Aorta (tissue), 5 donors: ENCODE measurements around the gene DACT2. TPM values are rescaled to one million over a fixed set of nuclear protein-coding genes. Genes with fewer than 3 reads are reported as not detected.

Experiments
- ATAC-seq: fragments of 200-7000 bp; cut with Tn5 transposase; one replicate; pipeline ENCODE4 v1.9.1; 2022; ENCODE audit warnings: moderate library complexity; ENCODE audit not compliant: low FRiP score
- DNase-seq, 2 donors: peaks; one replicate each; pipeline ENCODE4 v3.0.0-alpha.2; 2020
- H3K27ac ChIP-seq, 2 donors: one replicate each; pipeline ENCODE4 v1.5.1; 2013; ENCODE audit warnings: low read length in 2 of 2, mild to moderate bottlenecking in 2 of 2, moderate library complexity in 2 of 2, control low read depth in 1 of 2, inconsistent platforms in 1 of 2, low read depth in 1 of 2
- H3K27me3 ChIP-seq, 2 donors: one replicate each; pipeline ENCODE4 v1.6.1; 2013; ENCODE audit warnings: control low read depth in 1 of 2, low read length in 1 of 2, mild to moderate bottlenecking in 1 of 2, moderate library complexity in 1 of 2; ENCODE audit not compliant: insufficient read depth in 2 of 2, control insufficient read depth in 1 of 2
- H3K36me3 ChIP-seq, 2 donors: one replicate each; pipeline ENCODE4 v1.6.1; 2013; ENCODE audit warnings: control low read depth in 1 of 2, low read length in 1 of 2, mild to moderate bottlenecking in 1 of 2; ENCODE audit not compliant: insufficient read depth in 2 of 2, control insufficient read depth in 1 of 2
- H3K4me1 ChIP-seq, 2 donors: one replicate each; pipeline ENCODE4 v1.6.1; 2013; ENCODE audit warnings: low read length in 2 of 2, control low read depth in 1 of 2, mild to moderate bottlenecking in 1 of 2, moderate library complexity in 1 of 2; ENCODE audit not compliant: insufficient read depth in 2 of 2, control insufficient read depth in 1 of 2
- H3K4me3 ChIP-seq, 2 donors: one replicate each; pipeline ENCODE4 v1.5.1; 2013; ENCODE audit warnings: low read length in 2 of 2, control low read depth in 1 of 2, mild to moderate bottlenecking in 1 of 2
- H3K9me3 ChIP-seq: one replicate; pipeline ENCODE4 v1.6.1; 2013; ENCODE audit warnings: mild to moderate bottlenecking, low read length; ENCODE audit not compliant: control insufficient read depth
- WGBS, 2 donors: extraction: QIAGEN DNeasy Blood & Tissue Kit; methylation state at CpG; one replicate each; pipeline ENCODE4 v1.1.7; 2013; 5-methylcytosine and 5-hydroxymethylcytosine counted together
- intact Hi-C, 2 donors: fragments of 100-400 bp; cut with DNase I; formaldehyde crosslinking; loops; one replicate each; pipeline versions ENCODE4 v1.14.2 to v1.15.0; 2022
- polyA plus RNA-seq, 2 donors: library from polyadenylated mRNA; stranded (reverse); fragments of 200-250 nt; gene quantifications; one replicate each; pipeline ENCODE4 v1.2.3, GENCODE V29; 2013
- total RNA-seq, 2 donors: library from RNA; stranded (reverse); fragmentation: NEBNext Ultra II Directional; extraction: Animal tissue kit (Norgen Biotek cat#: 25700); gene quantifications; one replicate each; pipeline ENCODE4 v1.2.1, GENCODE V29; 2021
- donor health status: healthy with polysubstance abuse.
- donor health status: Bipolar disorder and iron deficiency.
- donor health status: DM: no; HTN: no; CAD: no.
- donor health status: DM: no; HTN: no; CAD: no.
- donor health status: DM: yes; HTN: yes; CAD: no.

The DACT2 gene
- total and polyA plus RNA-seq, 4 donors: 0.10 to 0.48 (median 0.13) TPM; not detected in 1

DNA sequence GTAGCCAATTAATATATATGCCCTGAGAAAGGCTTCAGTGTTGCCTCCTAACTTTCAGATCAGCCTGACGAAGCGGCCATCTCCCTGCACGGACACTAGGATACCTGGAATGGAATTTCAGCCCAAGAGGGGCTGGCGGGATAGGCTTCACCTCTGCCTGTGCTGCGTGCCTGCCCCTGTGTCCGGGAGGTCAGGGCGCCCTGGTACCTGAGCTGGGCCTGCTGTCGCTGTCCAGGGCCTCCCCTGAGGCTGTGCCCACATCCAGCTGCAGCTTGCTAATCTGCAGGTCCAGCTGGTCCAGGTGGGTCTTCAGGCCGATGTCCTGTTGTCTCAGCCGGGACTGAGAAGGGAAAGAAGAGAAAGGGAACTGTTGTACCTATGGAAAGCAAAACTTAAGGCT is 8.6 kb downstream of the DACT2 start:
- H3K27ac ChIP-seq: no peak overlapping the region
- intact Hi-C loops: no loop called here
- no peaks in the 10 kb centered on the region for H3K9me3 ChIP-seq
- DNase-seq (no peak), ATAC-seq (no peak)
- no peaks in the 10 kb centered on the region for H3K36me3 ChIP-seq
- no peaks in the 10 kb centered on the region for H3K4me1 ChIP-seq
- no peak overlapping the region for H3K4me3 ChIP-seq
- 95 to 98% methylated on average over 10 of the region's 10 CpGs for WGBS, 2 donors
- H3K27me3 ChIP-seq: no peaks in the 10 kb centered on the region

DNA sequence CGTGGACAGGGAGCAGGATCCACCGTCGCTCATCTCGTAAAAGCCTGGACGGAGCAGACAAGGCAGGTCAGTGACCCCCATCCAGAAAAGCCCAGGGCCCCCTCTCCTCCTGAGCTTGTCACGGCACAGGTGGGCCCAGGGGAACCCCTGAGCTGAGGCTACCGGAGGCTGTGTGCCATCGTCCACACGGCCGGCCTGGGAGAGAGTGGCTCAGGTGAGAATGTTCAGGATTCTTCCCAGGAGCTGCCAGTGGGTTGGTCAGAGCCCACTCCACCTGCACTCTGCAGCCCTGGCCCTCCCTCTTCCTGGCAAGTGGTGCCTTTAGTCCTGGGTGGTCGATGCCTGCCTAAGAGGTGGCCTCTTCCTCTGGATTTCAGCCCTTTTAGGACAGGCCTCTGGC is 9.2 kb downstream of the DACT2 start:
- Histone ChIP-seq H3K36me3 (no peaks in the 10 kb centered on the region), H3K27ac (no peak overlapping the region), H3K27me3 (no peaks in the 10 kb centered on the region), H3K9me3 (no peaks in the 10 kb centered on the region), H3K4me3 (no peak overlapping the region), H3K4me1 (no peaks in the 10 kb centered on the region)
- WGBS, 2 donors: 91 to 93% methylated on average over 11 of the region's 11 CpGs
- ATAC-seq (no peak), DNase-seq (no peak)
- intact Hi-C loops: no loop called here

DNA sequence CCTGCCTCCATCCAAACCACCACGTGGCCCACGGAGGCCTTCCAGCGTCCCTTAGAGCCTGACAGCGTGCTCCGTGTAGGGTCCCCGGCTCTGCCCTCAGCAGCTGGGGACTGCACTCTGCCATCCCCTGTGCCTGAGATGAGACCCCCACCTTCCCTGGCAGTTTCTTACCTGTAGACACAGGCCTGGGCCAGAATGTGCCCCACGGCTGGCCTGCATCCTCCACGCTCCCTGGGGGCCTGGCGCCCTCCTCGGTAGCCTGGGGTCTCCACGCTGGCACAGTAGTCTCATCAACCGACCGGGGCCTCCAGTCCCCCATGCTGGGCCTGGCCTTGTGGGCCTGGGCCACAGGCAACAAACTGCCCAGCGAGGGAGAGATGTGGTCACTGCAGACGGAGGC is 9.6 kb downstream of the DACT2 start:
- intact Hi-C loops: no loop called here
- DNase-seq (no peak), ATAC-seq (no peak)
- Histone ChIP-seq H3K27ac (no peak overlapping the region), H3K4me1 (no peaks in the 10 kb centered on the region), H3K36me3 (no peaks in the 10 kb centered on the region), H3K27me3 (no peaks in the 10 kb centered on the region), H3K4me3 (no peak overlapping the region), H3K9me3 (no peaks in the 10 kb centered on the region)
- WGBS, 2 donors: 92 to 96% methylated on average over 15 of the region's 15 CpGs

DNA sequence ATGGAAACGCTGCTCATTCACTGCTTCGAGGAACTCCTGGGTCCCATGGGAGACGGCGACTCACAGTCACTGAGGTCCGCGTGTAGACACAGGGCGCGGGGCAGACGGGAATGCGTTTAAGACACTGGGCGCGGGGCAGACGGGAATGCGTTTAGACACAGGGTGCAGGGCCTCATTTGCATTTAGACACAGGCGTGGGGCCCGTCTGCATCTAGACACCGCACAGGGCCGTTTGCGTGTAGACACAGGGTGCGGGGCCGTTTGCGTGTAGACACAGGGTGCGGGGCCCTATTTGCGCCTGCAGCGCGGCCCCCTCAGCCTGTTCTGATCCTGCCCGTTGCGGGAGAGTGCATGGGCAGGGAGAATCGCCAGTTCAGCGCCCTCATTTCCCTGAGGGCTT is 10.4 kb downstream of the DACT2 start:
- 93 to 95% methylated on average over 30 of the region's 30 CpGs for WGBS, 2 donors
- no peaks in the 10 kb centered on the region for H3K9me3 ChIP-seq
- H3K36me3 ChIP-seq: no peaks in the 10 kb centered on the region
- intact Hi-C loops: no loop called here
- no peaks in the 10 kb centered on the region for H3K4me1 ChIP-seq
- DNase-seq (no peak), ATAC-seq (no peak)
- no peaks in the 10 kb centered on the region for H3K27me3 ChIP-seq
- H3K4me3 ChIP-seq: no peak overlapping the region
- H3K27ac ChIP-seq: no peak overlapping the region

DNA sequence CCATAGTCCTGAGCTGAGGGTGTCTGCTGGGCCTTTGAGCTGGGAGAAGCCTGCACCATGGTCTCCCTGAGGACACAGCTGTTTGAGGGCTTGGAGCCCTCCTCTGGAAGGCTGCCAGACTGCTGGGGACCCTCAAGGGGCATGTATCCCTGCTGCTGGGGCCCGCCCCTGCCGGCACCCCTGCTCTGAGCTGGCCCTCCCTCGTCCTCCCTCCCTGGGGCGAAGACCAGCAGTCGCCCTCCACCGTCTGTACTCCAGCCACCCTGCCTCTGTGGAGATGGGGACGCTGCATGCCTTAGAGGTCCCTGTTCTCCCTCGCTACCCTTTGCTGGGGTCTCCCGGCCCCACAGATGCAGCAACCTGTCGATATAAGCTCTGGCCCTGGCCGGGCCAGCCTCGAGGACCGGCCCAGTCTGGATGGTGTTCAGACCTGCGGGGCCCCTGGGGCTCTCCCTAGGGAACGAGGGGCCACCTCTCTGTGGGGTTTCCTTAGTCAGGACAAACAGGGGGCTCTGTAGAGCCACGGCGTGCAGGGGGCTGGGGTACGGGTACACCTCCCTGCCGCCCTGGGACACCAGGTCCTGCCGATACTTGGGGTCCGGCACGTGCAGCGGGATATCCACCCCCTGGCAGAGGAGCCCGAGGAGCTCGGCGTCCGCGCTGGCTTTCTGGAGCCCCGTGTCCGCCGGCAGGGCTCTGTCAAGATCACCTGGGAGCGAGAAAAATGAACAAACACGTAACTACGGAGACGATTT is 11.0 kb downstream of the DACT2 start:
- no peak overlapping the region for H3K4me3 ChIP-seq
- DNase-seq (no peak), ATAC-seq (no peak)
- no peaks in the 10 kb centered on the region for H3K9me3 ChIP-seq
- H3K27ac ChIP-seq: no peak overlapping the region
- 95% methylated on average over 35 of the region's 35 CpGs for WGBS, 2 donors
- H3K27me3 ChIP-seq: no peaks in the 10 kb centered on the region
- no peaks in the 10 kb centered on the region for H3K36me3 ChIP-seq
- no peaks in the 10 kb centered on the region for H3K4me1 ChIP-seq
- intact Hi-C loops: no loop called here

DNA sequence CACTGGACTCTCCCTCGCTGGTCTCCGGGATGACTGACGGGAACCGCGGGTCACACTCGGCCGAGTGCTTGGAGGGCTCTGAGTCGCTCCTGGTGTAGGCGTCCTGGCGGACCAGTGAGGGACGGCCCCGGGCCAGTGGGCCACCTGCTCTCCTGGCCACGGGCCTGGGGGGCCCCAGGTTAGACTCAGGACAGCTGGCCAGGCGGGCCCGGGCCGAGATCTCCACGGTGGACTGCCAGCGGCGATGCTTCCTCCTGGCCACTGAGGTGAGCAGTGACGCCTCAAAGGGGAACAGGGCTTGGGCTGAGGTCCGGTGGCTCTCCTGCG is 11.9 kb downstream of the DACT2 start:
- 94 to 96% methylated on average over 22 of the region's 22 CpGs for WGBS, 2 donors
- ATAC-seq: no peak
- no peaks in the 10 kb centered on the region for H3K9me3 ChIP-seq

DNA sequence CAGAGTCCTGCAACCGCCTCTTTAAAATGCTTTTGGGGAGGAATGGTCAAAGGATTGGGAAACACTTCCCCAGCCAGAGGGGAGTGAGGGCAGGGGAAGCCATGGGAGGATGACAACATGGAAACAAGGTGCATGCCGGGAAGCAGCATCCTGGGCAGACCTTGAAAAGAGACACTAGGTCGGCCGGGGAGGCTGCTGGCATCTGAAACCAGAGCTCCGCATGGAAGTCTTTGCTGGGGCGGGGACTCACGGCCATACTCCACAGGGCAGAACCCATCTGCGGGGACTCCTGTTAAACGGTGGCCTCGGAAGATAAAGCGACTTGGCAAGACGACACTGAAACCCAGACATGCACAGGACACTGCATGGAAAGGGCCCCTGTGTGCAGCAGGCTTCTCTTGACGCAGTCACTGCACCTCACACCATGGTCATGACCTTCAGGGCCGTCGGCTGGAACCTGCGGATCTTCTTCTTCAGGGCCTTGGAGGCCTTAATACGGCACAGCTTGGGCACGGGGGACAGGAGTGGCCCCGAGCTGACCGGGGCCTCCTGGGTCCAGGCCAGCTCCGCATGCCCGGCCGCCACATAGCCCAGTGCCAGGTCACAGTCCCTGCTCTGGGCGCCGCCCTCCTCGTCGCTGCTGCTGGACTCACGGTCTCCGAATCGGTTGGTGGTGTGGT is 12.4 kb downstream of the DACT2 start:
- intact Hi-C loops: no loop called here
- ATAC-seq (no peak), DNase-seq (no peak)
- no peaks in the 10 kb centered on the region for H3K9me3 ChIP-seq
- no peak overlapping the region for H3K27ac ChIP-seq
- H3K4me3 ChIP-seq: no peak overlapping the region
- no peaks in the 10 kb centered on the region for H3K27me3 ChIP-seq
- no peaks in the 10 kb centered on the region for H3K36me3 ChIP-seq
- WGBS, 2 donors: 95 to 96% methylated on average over 30 of the region's 30 CpGs
- no peaks in the 10 kb centered on the region for H3K4me1 ChIP-seq

More for the DNA sequence above, 11.9 kb downstream of the DACT2 start:
- intact Hi-C loops: no loop called here
- H3K4me3 ChIP-seq: no peak overlapping the region
- no peak overlapping the region for H3K27ac ChIP-seq
- no peaks in the 10 kb centered on the region for H3K27me3 ChIP-seq
- no peaks in the 10 kb centered on the region for H3K36me3 ChIP-seq
- H3K4me1 ChIP-seq: no peaks in the 10 kb centered on the region
- no peak for DNase-seq

DNA sequence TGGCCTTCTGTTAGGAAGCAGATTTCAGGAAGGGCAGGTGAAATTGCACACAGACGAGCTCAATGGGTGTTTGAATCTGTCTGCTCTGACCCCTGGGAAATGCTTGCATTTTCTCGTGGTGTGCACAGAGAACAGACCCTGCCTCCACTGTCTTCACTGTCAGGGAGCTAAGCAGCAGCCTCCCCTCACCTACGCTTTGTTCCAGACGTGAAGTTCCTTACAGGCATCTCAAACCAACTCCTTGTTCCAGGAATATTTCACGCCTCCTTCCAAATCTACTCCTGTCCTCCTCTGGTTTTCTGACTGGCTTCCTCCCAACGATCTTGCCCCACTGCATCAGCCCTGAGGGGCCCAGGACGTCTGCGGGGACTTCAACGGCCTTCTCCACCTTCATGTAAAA is 13.7 kb downstream of the DACT2 start:
- intact Hi-C loops: no loop called here
- H3K4me1 ChIP-seq: no peaks in the 10 kb centered on the region
- H3K9me3 ChIP-seq: no peaks in the 10 kb centered on the region
- no peak overlapping the region for H3K27ac ChIP-seq
- no peaks in the 10 kb centered on the region for H3K27me3 ChIP-seq
- DNase-seq: no peak
- H3K36me3 ChIP-seq: no peaks in the 10 kb centered on the region
- no peak overlapping the region for H3K4me3 ChIP-seq
- no peak for ATAC-seq
- WGBS, 2 donors: 86 to 92% methylated on average over 9 of the region's 9 CpGs

DNA sequence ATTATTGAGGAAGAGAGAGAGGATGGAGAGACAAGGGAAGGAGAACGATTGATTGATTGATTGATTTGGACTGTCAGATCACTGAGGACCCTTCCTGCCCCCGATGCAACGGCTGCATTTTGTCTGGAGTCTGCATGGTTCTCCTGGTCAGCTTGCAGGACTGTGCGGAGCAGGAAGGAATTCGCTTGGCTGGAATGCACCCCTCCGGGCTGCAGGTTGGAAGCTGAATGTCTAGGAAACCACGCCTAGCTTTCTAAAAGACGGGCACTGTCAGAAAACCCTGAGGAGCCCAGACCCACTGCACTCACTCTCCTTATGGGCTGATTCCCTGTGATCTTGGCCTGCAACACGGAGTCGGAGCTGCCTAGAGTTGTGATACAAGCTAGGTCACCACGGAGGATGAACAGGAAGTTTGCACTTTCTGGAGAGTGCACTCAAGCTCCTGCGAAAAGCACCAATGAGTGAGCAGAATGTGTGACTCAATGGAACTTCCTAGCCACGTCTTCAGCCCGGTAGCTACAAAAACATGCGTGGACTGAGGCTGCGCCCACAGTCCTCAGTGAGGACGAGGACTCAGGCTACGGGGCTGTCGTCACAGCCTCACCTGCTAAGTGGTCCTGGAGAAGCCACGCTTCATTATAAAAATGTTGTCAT is 14.4 kb downstream of the DACT2 start:
- intact Hi-C loops: no loop called here
- Histone ChIP-seq H3K4me3 (no peak overlapping the region), H3K27me3 (no peaks in the 10 kb centered on the region), H3K36me3 (no peaks in the 10 kb centered on the region), H3K4me1 (no peaks in the 10 kb centered on the region), H3K27ac (no peak overlapping the region), H3K9me3 (no peaks in the 10 kb centered on the region)
- DNase-seq: no peak
- no peak for ATAC-seq
- WGBS, 2 donors: 90% methylated on average over 20 of the region's 20 CpGs
